ENCODE results near the gene EEF1AKMT2.

EEF1AKMT2 gene

GRCh38 chr10:124735491-124736286 lies 56.0 kb downstream of the EEF1AKMT2 start:
- Histone ChIP-seq H3K4me3 (ENCODE audit: low read depth, low read length) (no peak overlapping the region), H3K4me1 (ENCODE audit: control insufficient read depth, insufficient read depth, low read length) (peaks cover 31% of the 10 kb centered on the region), H3K27me3 (ENCODE audit: control insufficient read depth, insufficient read depth, low read length) (no peaks in the 10 kb centered on the region), H3K9me3 (ENCODE audit: control insufficient read depth, insufficient read depth, low read length) (no peaks in the 10 kb centered on the region), H3K9ac (ENCODE audit: low read depth, low read length) (no peak overlapping the region), H3K36me3 (ENCODE audit: control insufficient read depth, insufficient read depth, low read length) (no peaks in the 10 kb centered on the region)

DNA sequence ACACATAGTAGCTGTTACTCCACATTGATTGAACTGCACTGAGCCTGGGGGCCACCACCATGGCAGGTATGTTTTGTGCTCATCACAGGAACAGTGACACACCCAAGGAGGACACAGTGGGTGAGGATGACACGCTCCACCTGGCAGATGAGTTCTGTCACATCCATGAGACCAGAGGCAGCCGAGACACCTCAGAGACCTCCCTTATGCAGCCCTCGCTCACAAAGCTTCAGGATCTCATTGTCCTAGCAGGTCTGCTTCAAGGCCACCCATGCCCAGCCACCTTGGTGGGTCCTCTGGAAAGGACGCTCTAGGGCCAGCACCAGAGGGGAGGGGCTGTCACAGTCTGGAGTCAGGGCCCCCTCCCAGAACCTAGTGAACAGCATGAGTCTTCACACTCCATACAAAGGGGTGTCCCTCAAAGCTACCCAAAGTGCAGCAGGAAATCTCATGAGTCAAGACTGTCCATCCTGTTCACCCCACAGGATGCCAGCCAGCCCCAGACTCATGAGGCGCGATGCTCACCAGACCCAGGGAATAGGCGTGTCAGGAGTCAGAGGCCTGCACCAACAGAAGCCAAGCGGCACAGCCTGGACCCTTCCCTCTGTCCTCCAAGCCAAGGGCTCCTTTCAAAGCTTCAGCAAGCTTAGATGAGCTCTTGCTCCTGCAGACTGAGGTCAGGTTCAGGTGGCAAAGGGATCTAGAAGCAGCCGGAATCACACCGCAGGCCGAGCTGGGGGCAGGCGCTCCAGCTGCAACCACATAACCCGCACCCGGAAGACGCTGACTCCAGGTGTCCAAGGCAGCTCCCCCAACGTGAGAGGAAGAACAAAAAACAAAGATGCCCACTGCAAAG lies 57.1 kb downstream of the EEF1AKMT2 start:
- H3K4me1 ChIP-seq (ENCODE audit: control insufficient read depth, insufficient read depth, low read length) = peaks cover 20% of the 10 kb centered on the region
- H3K9ac ChIP-seq (ENCODE audit: low read depth, low read length) = no peak overlapping the region
- H3K4me3 ChIP-seq (ENCODE audit: low read depth, low read length) = no peak overlapping the region
- H3K9me3 ChIP-seq (ENCODE audit: control insufficient read depth, insufficient read depth, low read length) = no peaks in the 10 kb centered on the region
- no peaks in the 10 kb centered on the region for H3K27me3 ChIP-seq (ENCODE audit: control insufficient read depth, insufficient read depth, low read length)
- H3K36me3 ChIP-seq (ENCODE audit: control insufficient read depth, insufficient read depth, low read length) = no peaks in the 10 kb centered on the region

DNA sequence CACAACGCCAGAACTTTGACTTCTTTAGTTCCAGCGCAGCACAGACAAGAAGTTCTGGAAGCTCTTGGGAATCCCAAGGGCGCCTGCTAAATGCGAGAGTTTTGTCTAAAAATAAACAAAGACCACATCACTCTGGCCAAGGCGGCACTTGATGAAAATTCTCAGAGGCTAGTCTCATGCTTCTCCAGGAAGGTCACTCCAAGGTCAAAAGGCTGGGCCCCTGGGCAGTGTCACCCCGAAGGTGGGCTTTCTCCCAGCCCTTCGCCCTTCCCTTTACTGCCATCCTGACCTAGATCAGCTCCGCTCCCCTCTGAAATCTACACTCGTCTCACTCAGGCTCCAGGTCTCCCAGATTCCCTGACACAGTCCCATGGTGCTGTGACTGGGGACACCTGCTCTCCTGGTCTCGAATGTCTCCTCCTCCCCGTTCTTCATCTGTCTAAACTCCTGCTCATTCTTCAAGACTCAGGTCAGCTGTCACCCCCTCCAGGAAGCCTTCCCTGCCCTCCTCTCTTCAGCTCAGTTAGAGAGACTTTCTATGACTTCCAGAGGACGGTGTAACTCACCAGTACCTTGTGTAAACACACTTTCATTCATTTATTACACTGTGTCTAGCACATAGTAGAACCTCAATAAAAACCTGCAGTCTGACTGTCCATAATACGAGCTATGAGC lies 58.0 kb downstream of the EEF1AKMT2 start:
- no peak overlapping the region for H3K9ac ChIP-seq (ENCODE audit: low read depth, low read length)
- no peaks in the 10 kb centered on the region for H3K9me3 ChIP-seq (ENCODE audit: control insufficient read depth, insufficient read depth, low read length)
- H3K36me3 ChIP-seq (ENCODE audit: control insufficient read depth, insufficient read depth, low read length) = no peaks in the 10 kb centered on the region
- H3K4me3 ChIP-seq (ENCODE audit: low read depth, low read length) = no peak overlapping the region
- peaks cover 11% of the 10 kb centered on the region for H3K4me1 ChIP-seq (ENCODE audit: control insufficient read depth, insufficient read depth, low read length)
- H3K27me3 ChIP-seq (ENCODE audit: control insufficient read depth, insufficient read depth, low read length) = no peaks in the 10 kb centered on the region

DNA sequence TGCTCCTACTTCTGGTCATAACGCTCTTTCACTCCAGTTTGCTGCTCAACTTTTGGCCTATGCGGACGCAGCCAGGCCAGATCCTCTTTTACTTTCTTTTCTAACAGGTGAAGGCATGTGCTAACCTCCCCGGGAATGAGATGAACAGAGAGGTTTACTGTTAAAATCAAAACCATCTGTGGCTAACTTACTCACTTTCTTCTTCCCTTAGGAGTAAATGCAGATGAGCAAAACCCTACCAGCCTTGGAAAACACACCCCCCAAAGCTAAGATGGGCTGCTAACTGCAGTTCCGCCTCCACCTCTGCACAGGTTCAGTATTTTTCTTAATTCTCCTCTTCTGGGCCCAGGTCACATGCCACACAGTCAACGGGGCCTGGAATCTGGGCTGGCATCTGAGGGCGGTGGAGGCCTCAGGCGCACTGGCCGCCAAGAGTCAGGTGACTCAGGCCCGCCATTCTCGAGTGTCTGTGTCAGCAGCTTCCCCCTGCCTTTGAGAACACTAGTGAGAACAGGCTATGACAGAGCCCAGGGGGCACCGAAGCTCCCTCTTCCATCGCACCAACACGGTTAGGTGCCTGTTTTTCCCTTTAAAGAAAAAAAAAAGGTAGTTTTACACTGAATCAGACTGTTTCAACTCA lies 58.6 kb downstream of the EEF1AKMT2 start:
- Histone ChIP-seq H3K9me3 (ENCODE audit: control insufficient read depth, insufficient read depth, low read length) (no peaks in the 10 kb centered on the region), H3K27me3 (ENCODE audit: control insufficient read depth, insufficient read depth, low read length) (no peaks in the 10 kb centered on the region), H3K36me3 (ENCODE audit: control insufficient read depth, insufficient read depth, low read length) (no peaks in the 10 kb centered on the region), H3K4me3 (ENCODE audit: low read depth, low read length) (no peak overlapping the region), H3K4me1 (ENCODE audit: control insufficient read depth, insufficient read depth, low read length) (peaks cover 12% of the 10 kb centered on the region), H3K9ac (ENCODE audit: low read depth, low read length) (no peak overlapping the region)

- Histone ChIP-seq H3K9ac (ENCODE audit: low read depth, low read length) (no peak overlapping the region), H3K36me3 (ENCODE audit: control insufficient read depth, insufficient read depth, low read length) (no peaks in the 10 kb centered on the region), H3K4me1 (ENCODE audit: control insufficient read depth, insufficient read depth, low read length) (peaks cover 2% of the 10 kb centered on the region), H3K9me3 (ENCODE audit: control insufficient read depth, insufficient read depth, low read length) (no peaks in the 10 kb centered on the region), H3K27me3 (ENCODE audit: control insufficient read depth, insufficient read depth, low read length) (no peaks in the 10 kb centered on the region), H3K4me3 (ENCODE audit: low read depth, low read length) (no peak overlapping the region)
Measured at GRCh38 chr10:124731551-124731950, 60.1 kb downstream of the EEF1AKMT2 start.

DNA sequence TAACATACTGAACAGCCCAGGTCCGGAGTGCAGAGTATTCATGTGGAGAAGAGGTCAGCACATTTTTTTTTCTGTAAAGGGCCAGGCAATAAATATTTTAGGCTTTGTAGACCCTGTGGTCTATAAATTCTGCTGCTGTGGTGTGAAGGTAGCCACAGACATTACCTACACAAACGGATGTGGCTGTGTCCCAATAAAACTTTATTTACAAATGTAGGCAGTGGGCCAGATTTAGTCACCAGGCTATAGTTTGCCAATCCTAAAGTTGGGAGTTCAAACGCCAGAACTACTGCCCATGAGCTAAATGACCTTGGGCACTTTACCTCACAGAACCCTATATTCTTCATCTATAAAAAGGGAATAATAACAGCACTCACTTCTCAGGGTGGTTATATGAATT lies 60.9 kb downstream of the EEF1AKMT2 start:
- Histone ChIP-seq H3K36me3 (ENCODE audit: control insufficient read depth, insufficient read depth, low read length) (no peaks in the 10 kb centered on the region), H3K4me3 (ENCODE audit: low read depth, low read length) (no peak overlapping the region), H3K4me1 (ENCODE audit: control insufficient read depth, insufficient read depth, low read length) (peaks cover 2% of the 10 kb centered on the region), H3K9me3 (ENCODE audit: control insufficient read depth, insufficient read depth, low read length) (no peaks in the 10 kb centered on the region), H3K9ac (ENCODE audit: low read depth, low read length) (no peak overlapping the region), H3K27me3 (ENCODE audit: control insufficient read depth, insufficient read depth, low read length) (no peaks in the 10 kb centered on the region)

DNA sequence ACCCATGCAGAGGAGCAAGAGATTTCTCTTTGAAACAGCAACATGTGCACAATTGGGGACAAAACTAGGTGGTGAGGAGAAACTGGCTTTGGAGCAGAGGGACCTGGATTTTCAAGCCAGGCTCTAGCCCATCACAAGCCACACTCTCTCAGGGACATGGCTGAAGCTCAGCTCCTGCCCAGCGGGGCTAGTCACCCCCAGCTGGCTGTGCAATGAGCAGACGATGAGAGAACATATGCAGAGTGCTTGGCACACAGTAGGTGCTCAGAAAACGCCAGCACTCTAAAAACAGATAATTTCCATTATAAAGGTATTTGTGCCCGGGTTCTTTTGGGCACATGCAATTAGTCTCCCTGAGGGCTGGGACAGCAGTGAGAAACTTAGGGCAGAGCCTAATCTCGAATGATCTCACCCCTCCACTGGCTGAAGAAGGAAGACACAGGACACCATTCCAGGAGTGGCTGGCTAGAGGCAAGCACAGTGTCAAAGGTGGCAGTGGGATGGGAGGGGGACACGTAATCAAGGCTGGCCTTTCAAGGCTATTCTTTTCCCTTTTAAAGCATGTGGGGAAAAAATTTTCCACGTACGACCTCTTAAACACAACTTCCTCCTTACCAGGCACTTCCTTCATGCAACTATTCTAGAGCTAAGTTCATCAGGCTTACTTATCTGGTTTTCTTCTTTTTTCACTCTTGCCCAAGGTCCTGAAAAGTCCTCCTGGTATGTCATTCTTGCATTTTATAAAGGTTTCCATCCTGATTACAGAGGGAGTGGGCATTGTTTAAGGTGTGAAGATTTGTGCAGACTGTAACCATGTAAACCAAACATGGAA lies 62.6 kb downstream of the EEF1AKMT2 start:
- no peaks in the 10 kb centered on the region for H3K9me3 ChIP-seq (ENCODE audit: control insufficient read depth, insufficient read depth, low read length)
- H3K27me3 ChIP-seq (ENCODE audit: control insufficient read depth, insufficient read depth, low read length) = no peaks in the 10 kb centered on the region
- H3K9ac ChIP-seq (ENCODE audit: low read depth, low read length) = no peak overlapping the region
- H3K36me3 ChIP-seq (ENCODE audit: control insufficient read depth, insufficient read depth, low read length) = peaks cover 3% of the 10 kb centered on the region
- peaks cover 2% of the 10 kb centered on the region for H3K4me1 ChIP-seq (ENCODE audit: control insufficient read depth, insufficient read depth, low read length)
- H3K4me3 ChIP-seq (ENCODE audit: low read depth, low read length) = no peak overlapping the region

- no peak overlapping the region for H3K9ac ChIP-seq (ENCODE audit: low read depth, low read length)
Measured at GRCh38 chr10:124728071-124728829, 63.4 kb downstream of the EEF1AKMT2 start.

DNA sequence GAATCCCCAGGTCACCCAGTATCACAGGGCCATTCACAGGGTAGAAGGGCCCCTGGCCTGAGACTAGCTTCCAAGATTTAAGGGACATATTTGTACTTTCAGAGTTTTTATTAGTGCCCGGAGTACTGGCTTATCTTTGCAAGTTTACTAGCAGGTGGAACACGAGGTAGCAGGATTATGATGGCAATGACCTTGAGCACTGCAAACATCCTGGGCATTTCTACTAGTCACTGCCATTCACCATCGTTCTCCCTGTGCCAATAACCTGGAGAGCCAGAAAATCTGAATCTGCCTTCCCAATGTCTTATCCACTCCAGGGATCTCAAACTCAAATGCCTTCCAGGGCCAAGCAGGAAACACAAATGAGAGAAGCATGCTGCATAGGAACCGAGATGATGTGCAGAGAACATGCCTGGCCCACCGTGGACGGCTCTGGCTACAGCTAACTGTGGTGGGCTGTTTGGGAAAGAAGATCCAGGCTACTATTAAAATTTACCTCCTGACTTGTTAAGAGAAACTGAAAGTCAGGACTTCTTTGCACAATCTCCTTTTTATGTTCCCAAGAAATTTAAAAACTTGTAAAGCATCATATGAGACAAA lies 64.2 kb downstream of the EEF1AKMT2 start:
- no peak overlapping the region for H3K4me3 ChIP-seq (ENCODE audit: low read depth, low read length)
- no peak overlapping the region for H3K9ac ChIP-seq (ENCODE audit: low read depth, low read length)
- peaks cover 3% of the 10 kb centered on the region for H3K36me3 ChIP-seq (ENCODE audit: control insufficient read depth, insufficient read depth, low read length)
- peaks cover 2% of the 10 kb centered on the region for H3K4me1 ChIP-seq (ENCODE audit: control insufficient read depth, insufficient read depth, low read length)
- H3K27me3 ChIP-seq (ENCODE audit: control insufficient read depth, insufficient read depth, low read length) = no peaks in the 10 kb centered on the region
- H3K9me3 ChIP-seq (ENCODE audit: control insufficient read depth, insufficient read depth, low read length) = no peaks in the 10 kb centered on the region

More at GRCh38 chr10:124728071-124728829, 63.4 kb downstream of the EEF1AKMT2 start:
- Histone ChIP-seq H3K4me1 (ENCODE audit: control insufficient read depth, insufficient read depth, low read length) (peaks cover 2% of the 10 kb centered on the region), H3K36me3 (ENCODE audit: control insufficient read depth, insufficient read depth, low read length) (peaks cover 3% of the 10 kb centered on the region), H3K4me3 (ENCODE audit: low read depth, low read length) (no peak overlapping the region), H3K27me3 (ENCODE audit: control insufficient read depth, insufficient read depth, low read length) (no peaks in the 10 kb centered on the region), H3K9me3 (ENCODE audit: control insufficient read depth, insufficient read depth, low read length) (no peaks in the 10 kb centered on the region)

GRCh38 chr10:124725791-124726190 lies 65.9 kb downstream of the EEF1AKMT2 start:
- Histone ChIP-seq H3K4me1 (ENCODE audit: control insufficient read depth, insufficient read depth, low read length) (peaks cover 2% of the 10 kb centered on the region), H3K9ac (ENCODE audit: low read depth, low read length) (no peak overlapping the region), H3K4me3 (ENCODE audit: low read depth, low read length) (no peak overlapping the region), H3K27me3 (ENCODE audit: control insufficient read depth, insufficient read depth, low read length) (no peaks in the 10 kb centered on the region), H3K36me3 (ENCODE audit: control insufficient read depth, insufficient read depth, low read length) (peaks cover 3% of the 10 kb centered on the region), H3K9me3 (ENCODE audit: control insufficient read depth, insufficient read depth, low read length) (no peaks in the 10 kb centered on the region)
